ENCODE data around the gene KLHL3. TPM values are rescaled to one million over a fixed set of nuclear protein-coding genes. Genes with fewer than 3 reads are reported as not detected.

Gene KLHL3
- total RNA-seq, 1 donor from 2014 or later = 7.5 TPM

GRCh38 chr5:137714494-137714893 lies 21.4 kb downstream of the KLHL3 start:
- TF ChIP-seq, protein P1, sequence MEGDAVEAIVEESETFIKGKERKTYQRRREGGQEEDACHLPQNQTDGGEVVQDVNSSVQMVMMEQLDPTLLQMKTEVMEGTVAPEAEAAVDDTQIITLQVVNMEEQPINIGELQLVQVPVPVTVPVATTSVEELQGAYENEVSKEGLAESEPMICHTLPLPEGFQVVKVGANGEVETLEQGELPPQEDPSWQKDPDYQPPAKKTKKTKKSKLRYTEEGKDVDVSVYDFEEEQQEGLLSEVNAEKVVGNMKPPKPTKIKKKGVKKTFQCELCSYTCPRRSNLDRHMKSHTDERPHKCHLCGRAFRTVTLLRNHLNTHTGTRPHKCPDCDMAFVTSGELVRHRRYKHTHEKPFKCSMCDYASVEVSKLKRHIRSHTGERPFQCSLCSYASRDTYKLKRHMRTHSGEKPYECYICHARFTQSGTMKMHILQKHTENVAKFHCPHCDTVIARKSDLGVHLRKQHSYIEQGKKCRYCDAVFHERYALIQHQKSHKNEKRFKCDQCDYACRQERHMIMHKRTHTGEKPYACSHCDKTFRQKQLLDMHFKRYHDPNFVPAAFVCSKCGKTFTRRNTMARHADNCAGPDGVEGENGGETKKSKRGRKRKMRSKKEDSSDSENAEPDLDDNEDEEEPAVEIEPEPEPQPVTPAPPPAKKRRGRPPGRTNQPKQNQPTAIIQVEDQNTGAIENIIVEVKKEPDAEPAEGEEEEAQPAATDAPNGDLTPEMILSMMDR (IDR thresholded peaks at IDR 0.05) = no peak
- Histone ChIP-seq H3K36me3 (no peaks in the 10 kb centered on the region), H3K27ac (no peak overlapping the region), H3K4me1 (no peaks in the 10 kb centered on the region), H3K4me3 (no peak overlapping the region), H3K9me3 (peaks cover 0 to 9% of the 10 kb centered on the region in 2 donors), H3K27me3 (no peaks in the 10 kb centered on the region)
- intact Hi-C loops (cut with DNase I) = no loop called here
- DNase-seq (ENCODE audit: low spot score in 2 of 2) = no peak

- TF ChIP-seq, protein P1 (IDR thresholded peaks at IDR 0.05) = no peak
- H3K36me3 ChIP-seq = no peaks in the 10 kb centered on the region
- H3K27me3 ChIP-seq = no peaks in the 10 kb centered on the region
- intact Hi-C loops (cut with DNase I) = no loop called here
- H3K9me3 ChIP-seq = peaks cover 0 to 9% of the 10 kb centered on the region in 2 donors
- no peaks in the 10 kb centered on the region for H3K4me1 ChIP-seq
- no peak for DNase-seq (ENCODE audit: low spot score in 2 of 2)
- no peak overlapping the region for H3K27ac ChIP-seq
- H3K4me3 ChIP-seq = no peak overlapping the region
These were observed 23.7 kb downstream of the KLHL3 start for GRCh38 chr5:137712139-137712667.

DNA sequence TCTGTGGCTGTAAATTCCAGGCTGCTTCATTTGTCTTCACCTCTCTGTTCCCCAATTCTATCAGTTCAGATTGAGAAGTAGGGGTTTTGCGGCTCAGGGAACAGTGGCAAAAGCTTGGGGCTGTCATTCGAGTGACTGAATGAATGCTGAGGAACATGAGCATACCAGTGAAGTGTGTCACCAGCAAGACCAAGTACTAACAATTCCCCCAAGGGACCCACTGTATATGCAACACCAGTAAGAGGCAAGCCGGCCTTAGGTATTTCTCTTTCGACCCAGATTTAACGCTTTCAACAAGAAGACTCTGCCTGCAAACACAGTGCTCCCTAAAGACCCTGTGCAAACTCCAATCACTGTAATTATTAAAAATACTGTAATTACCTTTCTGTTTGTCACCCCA lies 25.8 kb downstream of the KLHL3 start:
- Histone ChIP-seq H3K4me1 (no peaks in the 10 kb centered on the region), H3K9me3 (peaks cover 0 to 9% of the 10 kb centered on the region in 2 donors), H3K36me3 (no peaks in the 10 kb centered on the region), H3K4me3 (no peak overlapping the region), H3K27me3 (no peaks in the 10 kb centered on the region), H3K27ac (no peak overlapping the region)
- intact Hi-C loops (cut with DNase I) = no loop called here
- TF ChIP-seq, protein P1 (IDR thresholded peaks at IDR 0.05) = no peak
- DNase-seq (ENCODE audit: low spot score in 2 of 2) = no peak

DNA sequence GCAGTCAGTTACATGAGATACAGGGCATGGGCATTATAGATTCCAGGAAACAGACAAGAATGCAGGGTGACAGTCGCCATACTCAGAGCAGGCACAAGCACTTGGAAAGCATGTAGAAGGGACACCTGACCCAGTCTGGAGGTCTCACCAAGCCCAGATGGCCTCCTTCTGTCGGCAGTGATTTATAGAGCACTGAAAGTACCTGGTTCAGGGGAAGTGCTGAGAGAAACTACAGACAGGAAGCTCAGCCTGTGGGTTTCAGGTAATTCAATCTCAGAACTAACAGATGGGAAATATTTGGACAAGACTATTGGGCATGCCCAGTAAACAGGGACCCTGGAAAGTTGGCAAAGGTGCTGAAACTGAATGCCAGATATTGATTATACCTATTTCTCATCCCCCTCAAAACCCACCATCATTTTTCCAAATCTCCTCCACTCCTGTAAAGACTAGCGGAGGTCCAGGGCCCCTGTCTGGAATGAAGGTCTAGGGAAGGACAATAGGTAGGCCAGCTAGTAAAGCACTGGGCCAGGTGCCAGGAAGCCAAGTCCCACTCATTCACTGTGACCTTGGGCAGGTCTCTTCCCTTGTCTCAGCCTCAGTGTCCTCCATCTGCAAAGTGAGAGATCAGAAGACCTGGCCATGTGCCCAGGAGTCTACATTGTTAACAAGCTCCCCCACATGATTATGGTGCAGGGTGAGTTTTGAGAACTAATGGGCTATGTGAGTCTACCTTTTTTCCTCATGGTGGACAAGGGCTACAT lies 26.9 kb downstream of the KLHL3 start:
- TF ChIP-seq, protein P1 (IDR thresholded peaks at IDR 0.05) = no peak
- no peaks in the 10 kb centered on the region for H3K36me3 ChIP-seq
- H3K27me3 ChIP-seq = no peaks in the 10 kb centered on the region
- intact Hi-C loops (cut with DNase I) = no loop called here
- no peak for DNase-seq (ENCODE audit: low spot score in 2 of 2)
- no peak overlapping the region for H3K27ac ChIP-seq
- H3K4me3 ChIP-seq = no peak overlapping the region
- no peaks in the 10 kb centered on the region for H3K4me1 ChIP-seq
- H3K9me3 ChIP-seq = peaks cover 0 to 9% of the 10 kb centered on the region in 2 donors

DNA sequence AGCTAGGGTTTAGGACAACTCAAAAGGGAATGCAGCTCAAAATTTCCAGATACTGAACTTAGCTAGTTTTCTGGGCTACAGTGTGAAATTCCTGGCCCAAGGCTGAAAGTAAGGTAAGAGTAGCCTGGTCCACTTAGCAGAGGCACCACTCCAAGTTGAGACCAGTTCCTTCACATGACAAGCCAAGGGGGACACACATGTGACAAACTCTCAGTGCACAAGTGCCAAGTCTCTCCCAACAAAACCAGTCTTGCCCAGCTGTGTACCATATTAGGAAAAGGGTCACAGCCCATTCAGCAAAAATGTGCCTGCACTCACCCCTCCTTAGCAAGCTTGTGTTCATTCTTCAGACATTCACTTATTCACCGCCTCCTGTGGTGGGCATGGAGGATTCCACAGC lies 27.8 kb downstream of the KLHL3 start:
- intact Hi-C loops (cut with DNase I) = no loop called here
- H3K4me1 ChIP-seq = no peaks in the 10 kb centered on the region
- peaks cover 0 to under 1% of the 10 kb centered on the region in 2 donors for H3K9me3 ChIP-seq
- H3K27ac ChIP-seq = no peak overlapping the region
- H3K36me3 ChIP-seq = no peaks in the 10 kb centered on the region
- DNase-seq (ENCODE audit: low spot score in 2 of 2) = no peak
- no peaks in the 10 kb centered on the region for H3K27me3 ChIP-seq
- H3K4me3 ChIP-seq = no peak overlapping the region
- TF ChIP-seq, protein P1 (IDR thresholded peaks at IDR 0.05) = no peak
